BLaER1 (cell line): ENCODE data around the gene INPP5F.

Experiments
- H3K27ac ChIP-seq: shearing (Covaris generic); formaldehyde crosslinking; 2 replicates; pipeline ENCODE4 v1.8.1; 2022
- H3K27me3 ChIP-seq: shearing (Covaris generic); formaldehyde crosslinking; 2 replicates; pipeline ENCODE4 v1.8.1; 2022
- H3K36me3 ChIP-seq: shearing (Covaris generic); formaldehyde crosslinking; 2 replicates; pipeline ENCODE4 v1.8.1; 2022
- H3K4me1 ChIP-seq: shearing (Covaris generic); formaldehyde crosslinking; 2 replicates; pipeline ENCODE4 v1.8.1; 2022
- H3K4me2 ChIP-seq: shearing (Covaris generic); formaldehyde crosslinking; 2 replicates; pipeline ENCODE4 v1.8.1; 2022
- H3K4me3 ChIP-seq: shearing (Covaris generic); formaldehyde crosslinking; 2 replicates; pipeline ENCODE4 v1.8.1; 2022
- H3K9ac ChIP-seq: shearing (Covaris generic); formaldehyde crosslinking; 2 replicates; pipeline ENCODE4 v1.8.1; 2022
- H3K9me3 ChIP-seq: shearing (Covaris generic); formaldehyde crosslinking; 2 replicates; pipeline ENCODE4 v1.8.1; 2022
- H4K20me1 ChIP-seq: shearing (Covaris generic); formaldehyde crosslinking; 2 replicates; pipeline ENCODE4 v1.8.1; 2022
- Cebpa-rat ChIP-seq: shearing (Covaris generic); IDR thresholded peaks from 2 replicates; pipeline ENCODE4 v1.8.1; 2022

The INPP5F gene

GRCh38 chr10:119754936-119755335, 29.1 kb downstream of the INPP5F start:
- Histone ChIP-seq H3K4me2 (no peak overlapping the region), H4K20me1 (peaks cover 18% of the 10 kb centered on the region; the same call in 1 of the 2 replicates), H3K9me3 (no peaks in the 10 kb centered on the region), H3K9ac (no peak overlapping the region), H3K36me3 (peaks cover 50% of the 10 kb centered on the region), H3K27me3 (no peaks in the 10 kb centered on the region), H3K4me3 (no peak overlapping the region), H3K4me1 (peaks cover 15% of the 10 kb centered on the region), H3K27ac (no peak overlapping the region)
- no peak for TF ChIP-seq Cebpa-rat

- TF ChIP-seq Cebpa-rat, result no peak
- Histone ChIP-seq H3K9ac (no peak overlapping the region), H3K4me1 (peaks cover 11% of the 10 kb centered on the region), H3K36me3 (peaks cover 55% of the 10 kb centered on the region), H3K9me3 (no peaks in the 10 kb centered on the region), H3K4me2 (no peak overlapping the region), H3K27me3 (no peaks in the 10 kb centered on the region), H4K20me1 (0 out of 2 replicates have a peak, but pooled peaks cover 19% of the 10 kb centered on the region), H3K4me3 (no peak overlapping the region), H3K27ac (no peak overlapping the region)
Observed at GRCh38 chr10:119755446-119755845, 29.6 kb downstream of the INPP5F start.

- Histone ChIP-seq H3K9me3 (no peaks in the 10 kb centered on the region), H3K27me3 (no peaks in the 10 kb centered on the region), H4K20me1 (0 out of 2 replicates have a peak, but pooled peaks cover 11% of the 10 kb centered on the region), H3K4me1 (peaks cover 6% of the 10 kb centered on the region; the same call in 1 of the 2 replicates), H3K36me3 (peaks cover 58% of the 10 kb centered on the region), H3K9ac (no peak overlapping the region), H3K4me3 (no peak overlapping the region), H3K27ac (no peak overlapping the region), H3K4me2 (no peak overlapping the region)
- no peak for TF ChIP-seq Cebpa-rat
Observed at GRCh38 chr10:119758448-119759195, 32.8 kb downstream of the INPP5F start.

GRCh38 chr10:119759832-119760231, 34.0 kb downstream of the INPP5F start:
- H3K27ac ChIP-seq, result no peak overlapping the region
- H3K4me3 ChIP-seq, result no peak overlapping the region
- TF ChIP-seq Cebpa-rat, result no peak
- H3K4me2 ChIP-seq, result no peak overlapping the region
- H3K9me3 ChIP-seq, result no peaks in the 10 kb centered on the region
- H3K4me1 ChIP-seq, result peaks cover 6% of the 10 kb centered on the region; the same call in 1 of the 2 replicates
- no peak overlapping the region for H3K9ac ChIP-seq
- no peaks in the 10 kb centered on the region for H3K27me3 ChIP-seq
- H3K36me3 ChIP-seq, result peaks cover 64% of the 10 kb centered on the region
- 0 out of 2 replicates have a peak, but pooled peaks cover 5% of the 10 kb centered on the region for H4K20me1 ChIP-seq

GRCh38 chr10:119761106-119761505, 35.3 kb downstream of the INPP5F start:
- Histone ChIP-seq H3K4me3 (no peak overlapping the region), H3K36me3 (peaks cover 70% of the 10 kb centered on the region), H3K9me3 (no peaks in the 10 kb centered on the region), H3K9ac (no peak overlapping the region), H4K20me1 (0 out of 2 replicates have a peak, but pooled peaks cover 5% of the 10 kb centered on the region), H3K27ac (no peak overlapping the region), H3K4me1 (peaks cover 6% of the 10 kb centered on the region; the same call in 1 of the 2 replicates), H3K27me3 (no peaks in the 10 kb centered on the region), H3K4me2 (no peak overlapping the region)
- no peak for TF ChIP-seq Cebpa-rat

- Histone ChIP-seq H3K27me3 (no peaks in the 10 kb centered on the region), H3K9ac (no peak overlapping the region), H3K4me2 (no peak overlapping the region), H3K27ac (no peak overlapping the region), H3K4me3 (no peak overlapping the region), H3K4me1 (peaks cover 6% of the 10 kb centered on the region; the same call in 1 of the 2 replicates), H3K9me3 (no peaks in the 10 kb centered on the region), H3K36me3 (peaks cover 70% of the 10 kb centered on the region), H4K20me1 (0 out of 2 replicates have a peak, but pooled peaks cover 5% of the 10 kb centered on the region)
- no peak for TF ChIP-seq Cebpa-rat
Observed at GRCh38 chr10:119762035-119762434, 36.2 kb downstream of the INPP5F start.

- 0 out of 2 replicates have a peak, but pooled peaks cover 5% of the 10 kb centered on the region for H4K20me1 ChIP-seq
- no peak overlapping the region for H3K27ac ChIP-seq
- H3K4me2 ChIP-seq, result no peak overlapping the region
- no peaks in the 10 kb centered on the region for H3K27me3 ChIP-seq
- H3K9ac ChIP-seq, result no peak overlapping the region
- TF ChIP-seq Cebpa-rat, result no peak
- no peak overlapping the region for H3K4me3 ChIP-seq
- H3K36me3 ChIP-seq, result peaks cover 62% of the 10 kb centered on the region
- H3K4me1 ChIP-seq, result peaks cover 6% of the 10 kb centered on the region; the same call in 1 of the 2 replicates
- no peaks in the 10 kb centered on the region for H3K9me3 ChIP-seq
Observed at GRCh38 chr10:119762805-119763798, 37.3 kb downstream of the INPP5F start.

GRCh38 chr10:119768455-119769094, 42.7 kb downstream of the INPP5F start:
- Histone ChIP-seq H3K27ac (no peak overlapping the region), H3K4me3 (no peak overlapping the region), H3K27me3 (no peaks in the 10 kb centered on the region), H3K9me3 (peaks cover 11% of the 10 kb centered on the region), H4K20me1 (no peaks in the 10 kb centered on the region), H3K4me1 (peaks cover 8% of the 10 kb centered on the region; the same call in 1 of the 2 replicates), H3K4me2 (no peak overlapping the region), H3K36me3 (peaks cover 55% of the 10 kb centered on the region), H3K9ac (no peak overlapping the region)
- TF ChIP-seq Cebpa-rat, result no peak

- Histone ChIP-seq H3K9ac (no peak overlapping the region), H3K36me3 (peaks cover 42% of the 10 kb centered on the region), H3K27ac (no peak overlapping the region), H4K20me1 (no peaks in the 10 kb centered on the region), H3K4me2 (no peak overlapping the region), H3K27me3 (no peaks in the 10 kb centered on the region), H3K9me3 (peaks cover 11% of the 10 kb centered on the region), H3K4me3 (no peak overlapping the region), H3K4me1 (peaks cover 8% of the 10 kb centered on the region; the same call in 1 of the 2 replicates)
- TF ChIP-seq Cebpa-rat, result no peak
Observed at GRCh38 chr10:119769886-119770285, 44.0 kb downstream of the INPP5F start.
